ENCODE results near the gene ALDH16A1. TPM values are rescaled to one million over a fixed set of nuclear protein-coding genes. Genes with fewer than 3 reads are reported as not detected.

ALDH16A1 gene
- total and polyA plus RNA-seq, 2 of the 4 experiments (the other 2 are of a cell fraction) = 10.4 to 12.9 TPM

- no peak overlapping the region for H2BK20ac ChIP-seq (ENCODE audit: low read depth, low read length)
- no peaks in the 10 kb centered on the region for H4K20me1 ChIP-seq (ENCODE audit: insufficient read depth, low read length)
- no peaks in the 10 kb centered on the region for H3K79me1 ChIP-seq (ENCODE audit: low read depth in 1 of 2, low read length in 2 of 2)
- DNase-seq (no peak), ATAC-seq (ENCODE audit: low read depth) (no peak)
- no peak overlapping the region for H3K23ac ChIP-seq (ENCODE audit: low read depth, low read length)
- WGBS, 2 experiments (ENCODE audit: extremely low coverage in 2 of 2, insufficient read length in 1 of 2) = 77% methylated on average over 6 of the region's 10 CpGs; no CpG with 5 or more reads in 1 of the 2 experiments
- ChIA-PET CTCF (interaction anchor here (0.6 kb wide), 1 partner anchor 30 kb away, joined by 4 read pairs; no protein-coding TSS in a partner anchor), POLR2A (ENCODE audit: unreplicated experiment) (no interaction called here)
- H3K4me3 ChIP-seq (ENCODE audit: insufficient read depth, low read depth, low read length) = no peak overlapping the region
- H3K27ac ChIP-seq (ENCODE audit: insufficient read depth, low read length) = no peak overlapping the region
- no peak overlapping the region for H2BK15ac ChIP-seq (ENCODE audit: low read depth, low read length)
- H2BK120ac ChIP-seq (ENCODE audit: low read depth, low read length) = no peak overlapping the region
- H3K36me3 ChIP-seq (ENCODE audit: control insufficient read depth, insufficient read depth, low read length) = no peaks in the 10 kb centered on the region
- no peak overlapping the region for H3K18ac ChIP-seq (ENCODE audit: low read depth, low read length)
- H2BK5ac ChIP-seq (ENCODE audit: low read depth, low read length, poor library complexity, severe bottlenecking) = no peak overlapping the region
- H3K14ac ChIP-seq (replicated peaks; ENCODE audit: low read depth, low read length) = no peak overlapping the region
- dilution Hi-C loops (cut with HindIII; ENCODE audit: low sequenced_read_pairs, unreplicated experiment) (no loop called here), in situ Hi-C loops (cut with MboI; ENCODE audit: low sequenced_read_pairs) (loop anchor here (10.0 kb wide), 1 partner anchor 171 kb away; no protein-coding TSS in a partner anchor), intact Hi-C loops (cut with micrococcal nuclease) (no loop called here)
- H3K27me3 ChIP-seq (ENCODE audit: control insufficient read depth, insufficient read depth, low read length) = peaks cover 98% of the 10 kb centered on the region
- H3K9me3 ChIP-seq (ENCODE audit: control insufficient read depth, insufficient read depth, low read length) = peaks cover 18% of the 10 kb centered on the region
- H2AFZ ChIP-seq (replicated peaks; ENCODE audit: low read length, poor library complexity) = no peak overlapping the region
- no peak overlapping the region for H4K8ac ChIP-seq (ENCODE audit: low read depth in 2 of 2, low read length in 2 of 2)
- no peaks in the 10 kb centered on the region for H3K9me1 ChIP-seq (ENCODE audit: insufficient read depth, low read length)
- no peaks in the 10 kb centered on the region for H3K4me1 ChIP-seq (ENCODE audit: control insufficient read depth, insufficient read depth, low read length)
- H3K4ac ChIP-seq (ENCODE audit: low read depth, low read length) = no peak overlapping the region
- H4K5ac ChIP-seq (ENCODE audit: low read depth, low read length) = no peak overlapping the region
- H3K56ac ChIP-seq (ENCODE audit: extremely low read depth, insufficient read depth, low read length) = no peak overlapping the region
- H4K91ac ChIP-seq (ENCODE audit: insufficient read depth, low read depth, low read length) = no peak overlapping the region
- H2AK5ac ChIP-seq (ENCODE audit: low read depth, low read length) = no peak overlapping the region
- no peak for TF ChIP-seq MAFK (IDR thresholded peaks at IDR 0.05; ENCODE audit: low read depth, low read length)
- no peak for TF ChIP-seq RCOR1 (IDR thresholded peaks at IDR 0.05; ENCODE audit: insufficient replicate concordance, low read length)
- no peak for TF ChIP-seq RAD21 (IDR thresholded peaks at IDR 0.05; ENCODE audit: low read length)
- TF ChIP-seq MXI1 (IDR thresholded peaks at IDR 0.05; ENCODE audit: borderline replicate concordance, low read depth, low read length) = no peak
- TF ChIP-seq FOS (IDR thresholded peaks at IDR 0.05; ENCODE audit: low read depth, low read length) = no peak
- no peak for TF ChIP-seq RFX5 (IDR thresholded peaks at IDR 0.05; ENCODE audit: low read depth, low read length)
- TF ChIP-seq POLR2A (IDR thresholded peaks at IDR 0.05; ENCODE audit: low read depth, low read length) = no peak
- TF ChIP-seq NFE2L2 (IDR thresholded peaks at IDR 0.05; ENCODE audit: low read depth, low read length) = no peak
- no peak overlapping the region for H3K9ac ChIP-seq (ENCODE audit: low read depth, low read length)
- no TSS peak for BruUV-seq (replicated peaks)
- no peak overlapping the region for H3K4me2 ChIP-seq (ENCODE audit: low read depth, low read length)
- H2AK9ac ChIP-seq (replicated peaks; ENCODE audit: low read depth, low read length, poor library complexity) = no peak overlapping the region
Measured at GRCh38 chr19:49435670-49436069, 17.4 kb upstream of the ALDH16A1 start.

Data from IMR-90 (cell line).